Endothelial cell of umbilical vein (primary cell): Measurements from ENCODE around the gene ADSL. TPM values are rescaled to one million over a fixed set of nuclear protein-coding genes. Genes with fewer than 3 reads are reported as not detected.

Source experiments
- BruUV-seq: library from RNA; stranded (reverse); fragments of 400-500 nt; replicated peaks from 2 replicates; lab custom pipeline; 2021; lab: Mats Ljungman, UMichigan
- CTCF ChIA-PET: fragments of 300-600, 350-600 bp; sonication (Branson Sonifier 250); formaldehyde crosslinking; loops from one replicate; lab custom pipeline; 2021; ENCODE audit warnings: antibody characterized with exemption, inconsistent platforms; lab: Charles Lee
- POLR2A ChIA-PET: fragments of 300-600, 350-600 bp; sonication (Branson Sonifier 250); formaldehyde crosslinking; loops from one replicate; lab custom pipeline; 2021; ENCODE audit warnings: antibody characterized with exemption, inconsistent platforms; lab: Charles Lee
- DNase-seq: peaks from one replicate; pipeline ENCODE4 v3.0.0-alpha.2; 2011; ENCODE audit warnings: low read depth, low spot score
- FAIRE-seq: peaks from 2 replicates; lab custom pipeline; 2011; peaks lifted over from hg19 to GRCh38; lab: Jason Lieb, UNC
- H2AFZ ChIP-seq: 2 replicates; pipeline ENCODE4 v1.6.0; 2012; ENCODE audit warnings: low read depth, low read length, control low read depth, inconsistent platforms
- H3K27ac ChIP-seq: 2 replicates; pipeline ENCODE4 v1.5.1; 2011; ENCODE audit warnings: low read depth, mild to moderate bottlenecking, control low read depth, low read length, moderate library complexity; ENCODE audit not compliant: insufficient read depth
- H3K27me3 ChIP-seq, 2 experiments: 2 replicates each; pipeline versions ENCODE4 v1.6.0 to v1.6.1; 2011; ENCODE audit warnings: low read length in 2 of 2, mixed read lengths in 1 of 2; ENCODE audit not compliant: control insufficient read depth in 2 of 2, insufficient read depth in 2 of 2
- H3K36me3 ChIP-seq, 2 experiments: 2 replicates in 1 of 2; 3 replicates in 1 of 2; pipeline ENCODE4 v1.5.1; 2011; ENCODE audit warnings: low read length in 2 of 2, mild to moderate bottlenecking in 1 of 2, moderate library complexity in 1 of 2; ENCODE audit not compliant: control insufficient read depth in 2 of 2, insufficient read depth in 2 of 2; ENCODE audit errors: extremely low read depth in 1 of 2
- H3K4me1 ChIP-seq: 3 replicates; pipeline ENCODE4 v1.5.1; 2011; ENCODE audit warnings: mild to moderate bottlenecking, low read length; ENCODE audit not compliant: control insufficient read depth, insufficient read depth; ENCODE audit errors: extremely low read depth
- H3K4me2 ChIP-seq: 2 replicates; pipeline ENCODE4 v1.6.1; 2011; ENCODE audit warnings: low read length, control low read depth, mixed read lengths; ENCODE audit not compliant: insufficient read depth
- H3K4me3 ChIP-seq, 3 experiments: fragments of 200-600 bp in 1 of 3; sonication (generic), shearing (Covaris generic) in 1 of 3; replicated peaks in 1 of 3; 2 replicates each; pipeline ENCODE4 v1.5.1; 2011 to 2016; ENCODE audit warnings: control low read depth in 3 of 3, low read length in 3 of 3, mild to moderate bottlenecking in 2 of 3, inconsistent platforms in 1 of 3, low read depth in 1 of 3, moderate library complexity in 1 of 3; ENCODE audit not compliant: insufficient read depth in 1 of 3
- H3K79me2 ChIP-seq: 2 replicates; pipeline ENCODE4 v1.6.0; 2012; ENCODE audit warnings: low read length, inconsistent platforms; ENCODE audit not compliant: control insufficient read depth, insufficient read depth
- H3K9ac ChIP-seq: replicated peaks from 2 replicates; pipeline ENCODE3; 2011; ENCODE audit warnings: low read length, control low read depth; ENCODE audit not compliant: insufficient read depth; ENCODE audit errors: extremely low read depth
- H3K9me1 ChIP-seq: replicated peaks from 3 replicates; pipeline ENCODE4 v1.6.0; 2011; ENCODE audit warnings: mild to moderate bottlenecking, low read length; ENCODE audit not compliant: control insufficient read depth, insufficient read depth; ENCODE audit errors: extremely low read depth
- H3K9me3 ChIP-seq: replicated peaks from 2 replicates; pipeline ENCODE4 v1.5.1; 2012; ENCODE audit warnings: low read length, inconsistent platforms; ENCODE audit not compliant: control insufficient read depth, insufficient read depth
- H4K20me1 ChIP-seq: replicated peaks from 2 replicates; pipeline ENCODE3; 2011; ENCODE audit warnings: mild to moderate bottlenecking, low read length; ENCODE audit not compliant: control insufficient read depth, insufficient read depth; ENCODE audit errors: extremely low read depth
- CTCF ChIP-seq, 2 donors: IDR thresholded peaks; 1 replicate in 1 of 2; 2 replicates in 1 of 2; pipeline ENCODE4 v1.5.1; 2011; ENCODE audit warnings: low read length in 2 of 2, mild to moderate bottlenecking in 2 of 2, moderate library complexity in 2 of 2, control low read depth in 1 of 2, inconsistent platforms in 1 of 2, low read depth in 1 of 2; ENCODE audit not compliant: insufficient read depth in 1 of 2; ENCODE audit errors: extremely low read depth in 1 of 2
- EZH2 ChIP-seq: IDR thresholded peaks from 2 replicates; pipeline ENCODE4 v1.6.1; 2012; ENCODE audit warnings: borderline replicate concordance, low read depth, mild to moderate bottlenecking, moderate library complexity, low read length, inconsistent platforms; ENCODE audit not compliant: severe bottlenecking
- FOS ChIP-seq: IDR thresholded peaks from 2 replicates; pipeline ENCODE4 v1.6.1; 2011; ENCODE audit warnings: mild to moderate bottlenecking, low read length, moderate library complexity, borderline replicate concordance; ENCODE audit not compliant: insufficient read depth
- GATA2 ChIP-seq: IDR thresholded peaks from 2 replicates; pipeline ENCODE4 v1.7.0; 2011; ENCODE audit warnings: low read depth, mild to moderate bottlenecking, moderate library complexity, mixed read lengths, low read length; ENCODE audit not compliant: insufficient read length, insufficient read depth
- JUN ChIP-seq: IDR thresholded peaks from 2 replicates; pipeline ENCODE4 v1.6.1; 2011; ENCODE audit warnings: borderline replicate concordance, low read depth; ENCODE audit not compliant: insufficient read length, insufficient read depth
- MAX ChIP-seq: IDR thresholded peaks from 2 replicates; pipeline ENCODE4 v1.6.1; 2011; ENCODE audit not compliant: insufficient read depth, insufficient read length
- MYC ChIP-seq: IDR thresholded peaks from one replicate; pipeline ENCODE4 v1.6.1; 2011; ENCODE audit warnings: mild to moderate bottlenecking, low read depth, low read length
- POLR2A ChIP-seq: IDR thresholded peaks from 2 replicates; pipeline ENCODE4 v1.6.1; 2012; ENCODE audit warnings: low read depth, mild to moderate bottlenecking, control low read depth, low read length
- POLR2AphosphoS5 ChIP-seq: IDR thresholded peaks from 2 replicates; pipeline ENCODE4 v1.6.1; 2012; ENCODE audit warnings: low read depth, mild to moderate bottlenecking, control low read depth, low read length, moderate library complexity; ENCODE audit not compliant: insufficient read depth
- dilution Hi-C: fragments of 300-500 bp; cut with MboI; formaldehyde crosslinking; loops from one replicate; pipeline ENCODE4 v1.15.0; 2019; ENCODE audit warnings: low sequenced_read_pairs; ENCODE audit not compliant: extremely low pct_ligation_motif_present
- intact Hi-C: fragments of 100-400 bp; cut with micrococcal nuclease; formaldehyde crosslinking; loops from one replicate; pipeline ENCODE4 v1.10.0; 2022
- polyA plus RNA-seq, 4 experiments: library from polyadenylated mRNA; depleted of rRNA in 3 of 4; stranded (reverse) in 3 of 4; unstranded in 1 of 4; fragments of >200 nt; gene quantifications; 2 replicates each; pipeline versions ENCODE4 v1.2.1 to v1.2.3, GENCODE V29; 2011 to 2012; ENCODE audit warnings: missing spikeins in 1 of 4
- total RNA-seq: library from RNA; stranded (reverse); gene quantifications from 2 replicates; pipeline ENCODE4 v1.2.3, GENCODE V29; 2021

Gene ADSL
- total and polyA plus RNA-seq, 2 donors (not counting 3 experiments of a cell fraction or from before 2014, with no cell fraction given), result 103 to 141 TPM

- dilution Hi-C loops (no loop called here), intact Hi-C loops (no loop called here)
- FAIRE-seq (no peak), DNase-seq (no peak)
- no peak overlapping the region for H2AFZ ChIP-seq
- no peaks in the 10 kb centered on the region for H3K27me3 ChIP-seq
- ChIA-PET CTCF (no interaction called here), POLR2A (no interaction called here)
- no peaks in the 10 kb centered on the region for H3K79me2 ChIP-seq
- no peak overlapping the region for H3K9ac ChIP-seq
- no peak overlapping the region for H3K4me2 ChIP-seq
- H4K20me1 ChIP-seq, result no peaks in the 10 kb centered on the region
- no peak overlapping the region for H3K27ac ChIP-seq
- peaks cover 0 to 2% of the 10 kb centered on the region in 2 experiments for H3K36me3 ChIP-seq
- no peaks in the 10 kb centered on the region for H3K9me3 ChIP-seq
- H3K9me1 ChIP-seq, result no peaks in the 10 kb centered on the region
- peaks cover 16% of the 10 kb centered on the region for H3K4me1 ChIP-seq
- BruUV-seq, result no TSS peak
- TF ChIP-seq FOS, result no peak
- TF ChIP-seq MAX, result no peak
- TF ChIP-seq POLR2A, result no peak
- no peak for TF ChIP-seq CTCF (IDR thresholded peaks at IDR 0.05; ENCODE audit: extremely low read depth in 1 of 2, insufficient read depth in 1 of 2, low read depth in 1 of 2, low read length in 2 of 2)
- TF ChIP-seq GATA2, result no peak
- no peak for TF ChIP-seq EZH2
- no peak for TF ChIP-seq POLR2AphosphoS5
- TF ChIP-seq MYC, result no peak
- no peak for TF ChIP-seq JUN
- no peak overlapping the region for H3K4me3 ChIP-seq
Measured at GRCh38 chr22:40331706-40332105, 14.6 kb upstream of the ADSL start.
